Heart left ventricle (tissue), 13 donors: Measurements from ENCODE around the gene LAMA1.

Source experiments
- CTCF ChIP-seq, 12 donors: fragments of 200-600 bp; sonication (generic) in 4 of 12; IDR thresholded peaks; one replicate each; pipeline versions ENCODE4 v1.5.0 to v1.8.0; 2018 to 2022; ENCODE audit warnings: antibody characterized with exemption in 12 of 12, mild to moderate bottlenecking in 5 of 12
- POLR2A ChIP-seq, 2 donors: fragments of 450-650 bp; IDR thresholded peaks; one replicate each; pipeline ENCODE4 v1.6.1; 2017; ENCODE audit warnings: antibody characterized with exemption in 2 of 2, mild to moderate bottlenecking in 2 of 2, moderate library complexity in 2 of 2
- donor health status: ischemic (EF 13 %, LVEDD 7.1; RV severe dilation, severe dysfunction).
- donor health status: DM: no; HTN: yes; CAD: no.
- donor health status: DM: no; HTN: no; CAD: no.
- donor health status: ischemic (EF 25% LVEDD 6.9; RV normal size, moderate dysfunction).
- donor health status: ischemic (EF 25% LVEDD 5.7; RV mildly dilated, moderate dysfunction).
- donor health status: ischemic (EF 35%, LVEDD 5.7; RV mildly dilated, moderate dysfunction).
- donor health status: nonischemic (EF 11% LVEDD 7.7; RV severe dilation, severe dysfunction).
- donor health status: DM: yes; HTN: yes; CAD: no.
- donor health status: PGD.
- donor health status: ischemic (EF 29% LVEDD 5.4; RV normal size, mild dysfunction).
- donor health status: nonischemic (EF 23%, LVEDD 6.1; RV moderate dilation, normal function).

DNA sequence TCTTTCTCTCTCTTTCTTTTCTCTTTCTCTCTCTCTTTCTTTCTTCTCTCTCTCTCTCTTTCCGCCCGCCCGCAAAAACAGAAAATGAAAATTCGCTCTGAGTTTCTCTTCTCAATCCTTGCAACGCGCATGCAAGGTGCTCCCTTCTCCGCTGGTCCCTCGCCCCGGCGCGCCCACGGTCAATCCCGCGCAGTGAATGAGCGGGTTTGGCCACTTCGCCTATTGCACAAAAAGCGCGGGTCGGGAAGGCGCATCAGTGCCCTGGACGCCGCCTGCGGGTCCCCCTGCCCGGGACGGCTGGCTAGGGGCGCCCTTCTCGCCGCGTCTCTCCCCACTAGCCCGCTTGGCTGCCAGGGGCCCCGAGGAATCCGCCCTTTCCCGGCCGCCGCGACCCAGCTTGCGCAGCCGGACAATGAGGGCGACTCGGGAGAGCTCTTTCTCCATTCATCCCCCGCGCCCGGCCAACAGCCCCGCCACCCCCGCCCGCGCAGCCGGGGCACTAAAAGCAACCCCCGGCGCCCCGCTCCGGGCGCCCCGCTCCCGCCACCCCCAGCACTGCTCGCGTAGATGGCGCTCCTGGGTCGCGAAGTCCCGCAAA, 706 bp downstream of the LAMA1 start:
- no peak for TF ChIP-seq CTCF (IDR thresholded peaks at IDR 0.05)
- TF ChIP-seq POLR2A (IDR thresholded peaks at IDR 0.05), result no peak
